GM12892 (cell line): ENCODE data around the gene SOX6.

Experiments
- POLR2A ChIP-seq: IDR thresholded peaks from 2 replicates; pipeline ENCODE4 v1.6.1; 2011; ENCODE audit warnings: low read depth, low read length, control low read depth
- POLR2AphosphoS5 ChIP-seq: IDR thresholded peaks from 2 replicates; pipeline ENCODE4 v1.6.1; 2011; ENCODE audit warnings: low read depth, low read length, control low read depth

- TF ChIP-seq POLR2A (no peak), POLR2AphosphoS5 (no peak)
Measured at GRCh38 chr11:15977116-15977515, 379.2 kb downstream of the SOX6 start.
